ENCODE data around the gene TRIB2.
"Not testable (repeated sequence)": the region's sequence is repeated elsewhere in the genome, so short reads cannot be mapped to it uniquely, and the experiment has no call there.

TRIB2 gene

GRCh38 chr2:12716282-12717190, at the start of gene TRIB2:
Gene TRIB2, plus strand, starts transcription at chr2:12716936. Its CDS starts 1,372 bp downstream, at chr2:12718308.
- DNase-seq = peak; percentile 89 to 90

- DNase-seq = no peak
Measured at GRCh38 chr2:12669036-12669435, 47.7 kb upstream of the TRIB2 start.

- DNase-seq = no peak
Measured at GRCh38 chr2:12672711-12673315, 43.9 kb upstream of the TRIB2 start.

- no peak for DNase-seq
Measured at GRCh38 chr2:12674644-12675328, 42.0 kb upstream of the TRIB2 start.

- DNase-seq = no peak
Measured at GRCh38 chr2:12675352-12675795, 41.4 kb upstream of the TRIB2 start.

- no peak for DNase-seq
Measured at GRCh38 chr2:12675801-12676200, 40.9 kb upstream of the TRIB2 start.

GRCh38 chr2:12676771-12677170, 40.0 kb upstream of the TRIB2 start:
- DNase-seq = no peak

- DNase-seq = no peak
Measured at GRCh38 chr2:12678186-12678585, 38.5 kb upstream of the TRIB2 start.

- DNase-seq = no peak
Measured at GRCh38 chr2:12679550-12680072, 37.1 kb upstream of the TRIB2 start.

- DNase-seq = not testable (repeated sequence)
Measured at GRCh38 chr2:12680115-12680514, 36.6 kb upstream of the TRIB2 start.

- no peak for DNase-seq
Measured at GRCh38 chr2:12682017-12682416, 34.7 kb upstream of the TRIB2 start.

- no peak for DNase-seq
Measured at GRCh38 chr2:12683457-12684100, 33.2 kb upstream of the TRIB2 start.

- no peak for DNase-seq
Measured at GRCh38 chr2:12684471-12684936, 32.2 kb upstream of the TRIB2 start.

- DNase-seq = no peak
Measured at GRCh38 chr2:12685145-12685544, 31.6 kb upstream of the TRIB2 start.

- DNase-seq = no peak
Measured at GRCh38 chr2:12685956-12686355, 30.8 kb upstream of the TRIB2 start.

GRCh38 chr2:12686708-12687283, 29.9 kb upstream of the TRIB2 start:
- DNase-seq = no peak

GRCh38 chr2:12688091-12688490, 28.6 kb upstream of the TRIB2 start:
- DNase-seq = no peak

GRCh38 chr2:12688893-12689292, 27.8 kb upstream of the TRIB2 start:
- no peak for DNase-seq

GRCh38 chr2:12693509-12693908, 23.2 kb upstream of the TRIB2 start:
- no peak for DNase-seq

- no peak for DNase-seq
Measured at GRCh38 chr2:12694990-12695774, 21.6 kb upstream of the TRIB2 start.

- DNase-seq = no peak
Measured at GRCh38 chr2:12697617-12698016, 19.1 kb upstream of the TRIB2 start.

Data from activated CD4-positive, alpha-beta T cell treated with anti-CD3 and anti-CD28 coated beads, Interleukin-2, amount 50 U/mL, for 4 hours (primary cell).